Keratinocyte (primary cell): ENCODE results near the gene FOXN1. TPM values are rescaled to one million over a fixed set of nuclear protein-coding genes. Genes with fewer than 3 reads are reported as not detected.

Experiments
- DNase-seq: peaks from one replicate; pipeline ENCODE4 v3.0.0-alpha.2; 2011; ENCODE audit warnings: low read depth, missing footprints, low spot score
- FAIRE-seq: peaks from 2 replicates; lab custom pipeline; 2011; peaks lifted over from hg19 to GRCh38; lab: Jason Lieb, UNC
- H2AFZ ChIP-seq: 2 replicates; pipeline ENCODE4 v1.6.0; 2012; ENCODE audit warnings: low read length, control low read depth, inconsistent platforms; ENCODE audit not compliant: control insufficient read depth
- H3K27ac ChIP-seq: 2 replicates; pipeline ENCODE4 v1.5.1; 2011; ENCODE audit warnings: low read length; ENCODE audit not compliant: control insufficient read depth, insufficient read depth
- H3K27me3 ChIP-seq: 3 replicates; pipeline ENCODE4 v1.6.0; 2011; ENCODE audit warnings: low read length; ENCODE audit not compliant: control insufficient read depth, insufficient read depth; ENCODE audit errors: extremely low read depth
- H3K36me3 ChIP-seq, 2 experiments: 2 replicates in 1 of 2; 3 replicates in 1 of 2; pipeline ENCODE4 v1.5.1; 2011; ENCODE audit warnings: low read length in 2 of 2, mild to moderate bottlenecking in 1 of 2; ENCODE audit not compliant: control insufficient read depth in 2 of 2, insufficient read depth in 2 of 2; ENCODE audit errors: extremely low read depth in 1 of 2
- H3K4me1 ChIP-seq: 3 replicates; pipeline ENCODE4 v1.5.1; 2011; ENCODE audit warnings: low read length; ENCODE audit not compliant: control insufficient read depth, insufficient read depth; ENCODE audit errors: extremely low read depth
- H3K4me2 ChIP-seq: 3 replicates; pipeline ENCODE4 v1.6.0; 2011; ENCODE audit warnings: low read depth, low read length; ENCODE audit not compliant: control insufficient read depth, insufficient read depth; ENCODE audit errors: extremely low read depth
- H3K4me3 ChIP-seq, 3 experiments: fragments of 200-600 bp in 1 of 3; sonication (generic) in 1 of 3; 2 replicates in 2 of 3; 3 replicates in 1 of 3; pipeline ENCODE4 v1.5.1; 2011 to 2016; ENCODE audit warnings: low read length in 3 of 3, mild to moderate bottlenecking in 3 of 3, control low read depth in 2 of 3, inconsistent platforms in 1 of 3, low read depth in 1 of 3, mixed read lengths in 1 of 3, mixed run types in 1 of 3, moderate library complexity in 1 of 3; ENCODE audit not compliant: control insufficient read depth in 2 of 3, insufficient read depth in 2 of 3; ENCODE audit errors: extremely low read depth in 1 of 3
- H3K79me2 ChIP-seq: 2 replicates; pipeline ENCODE4 v1.6.0; 2012; ENCODE audit warnings: low read length; ENCODE audit not compliant: control insufficient read depth, insufficient read depth
- H3K9ac ChIP-seq: 3 replicates; pipeline ENCODE4 v1.6.0; 2011; ENCODE audit warnings: low read length; ENCODE audit not compliant: control insufficient read depth, insufficient read depth; ENCODE audit errors: extremely low read depth
- H3K9me1 ChIP-seq: 3 replicates; pipeline ENCODE4 v1.6.0; 2011; ENCODE audit warnings: low read length; ENCODE audit not compliant: control insufficient read depth, insufficient read depth; ENCODE audit errors: extremely low read depth
- H3K9me3 ChIP-seq: 2 replicates; pipeline ENCODE4 v1.5.1; 2012; ENCODE audit warnings: low read depth, low read length; ENCODE audit not compliant: control insufficient read depth
- H4K20me1 ChIP-seq: 3 replicates; pipeline ENCODE4 v1.6.0; 2011; ENCODE audit warnings: low read length; ENCODE audit not compliant: control insufficient read depth, insufficient read depth; ENCODE audit errors: extremely low read depth
- CTCF ChIP-seq, 3 experiments: IDR thresholded peaks in 1 of 3; conservative IDR thresholded peaks in 1 of 3; optimal IDR thresholded peaks in 1 of 3; 2 replicates in 2 of 3; 3 replicates in 1 of 3; pipeline versions ENCODE3 to v1.5.1; 2011; ENCODE audit warnings: low read length in 3 of 3, mild to moderate bottlenecking in 3 of 3, moderate library complexity in 2 of 3, control low read depth in 1 of 3, inconsistent platforms in 1 of 3; ENCODE audit not compliant: insufficient read depth in 2 of 3; ENCODE audit errors: extremely low read depth in 1 of 3
- EZH2 ChIP-seq: IDR thresholded peaks from one replicate; pipeline ENCODE4 v1.6.1; 2012; ENCODE audit warnings: inconsistent platforms, mild to moderate bottlenecking, low read length, moderate library complexity
- dilution Hi-C: fragments of 300-500 bp; cut with MboI; formaldehyde crosslinking; loops from one replicate; pipeline ENCODE4 v1.7.0; 2020; ENCODE audit warnings: low sequenced_read_pairs; ENCODE audit not compliant: extremely low pct_ligation_motif_present
- polyA plus RNA-seq, 5 experiments: library from polyadenylated mRNA; depleted of rRNA in 3 of 5; stranded (reverse) in 3 of 5; stranded (forward) in 1 of 5; unstranded in 1 of 5; fragments of >200 nt; gene quantifications; 1 replicate in 1 of 5; 2 replicates in 3 of 5; 3 replicates in 1 of 5; pipeline versions ENCODE4 v1.2.1 to v1.2.3, GENCODE V29; 2011 to 2012; ENCODE audit warnings: missing spikeins in 2 of 5, low read depth in 1 of 5, low replicate concordance in 1 of 5

Gene FOXN1
- polyA plus RNA-seq, 1 donor (not counting 4 experiments of a cell fraction or from before 2014, with no cell fraction given): 0.29 TPM

- no peak overlapping the region for H3K27ac ChIP-seq
- H3K79me2 ChIP-seq: no peaks in the 10 kb centered on the region
- no peak for TF ChIP-seq CTCF (optimal IDR thresholded peaks at IDR 0.05 in 1 of 3, IDR thresholded peaks at IDR 0.05 in 1 of 3, conservative IDR thresholded peaks at IDR 0.05 in 1 of 3; ENCODE audit: extremely low read depth in 1 of 3, insufficient read depth in 2 of 3, low read length in 3 of 3)
- peaks cover 8% of the 10 kb centered on the region for H3K27me3 ChIP-seq
- H3K4me3 ChIP-seq: no peak overlapping the region
- no peaks in the 10 kb centered on the region for H4K20me1 ChIP-seq
- H2AFZ ChIP-seq: no peak overlapping the region
- no peak for DNase-seq
- H3K9me3 ChIP-seq: no peaks in the 10 kb centered on the region
- no peak overlapping the region for H3K4me2 ChIP-seq
- no peaks in the 10 kb centered on the region for H3K9me1 ChIP-seq
- dilution Hi-C loops: no loop called here
- no peak for FAIRE-seq
- no peaks in the 10 kb centered on the region for H3K36me3 ChIP-seq
- no peaks in the 10 kb centered on the region for H3K4me1 ChIP-seq
- H3K9ac ChIP-seq: no peak overlapping the region
These were observed 45.2 kb upstream of the FOXN1 start for GRCh38 chr17:28460901-28461300.

GRCh38 chr17:28466001-28466400 lies 40.1 kb upstream of the FOXN1 start:
- FAIRE-seq: no peak
- no peak for DNase-seq
- H3K27ac ChIP-seq: no peak overlapping the region
- H2AFZ ChIP-seq: no peak overlapping the region
- no peaks in the 10 kb centered on the region for H3K9me1 ChIP-seq
- no peak overlapping the region for H3K4me3 ChIP-seq
- no peaks in the 10 kb centered on the region for H3K9me3 ChIP-seq
- no peaks in the 10 kb centered on the region for H3K36me3 ChIP-seq
- no peak for TF ChIP-seq EZH2
- TF ChIP-seq CTCF (optimal IDR thresholded peaks at IDR 0.05 in 1 of 3, IDR thresholded peaks at IDR 0.05 in 1 of 3, conservative IDR thresholded peaks at IDR 0.05 in 1 of 3; ENCODE audit: extremely low read depth in 1 of 3, insufficient read depth in 2 of 3, low read length in 3 of 3): no peak
- dilution Hi-C loops: no loop called here
- no peaks in the 10 kb centered on the region for H4K20me1 ChIP-seq
- H3K27me3 ChIP-seq: peaks cover 19% of the 10 kb centered on the region
- no peak overlapping the region for H3K9ac ChIP-seq
- H3K4me2 ChIP-seq: no peak overlapping the region
- H3K79me2 ChIP-seq: no peaks in the 10 kb centered on the region
- H3K4me1 ChIP-seq: no peaks in the 10 kb centered on the region
